CD14-positive monocyte (primary cell): ENCODE measurements around the gene GCC2. TPM values are rescaled to one million over a fixed set of nuclear protein-coding genes. Genes with fewer than 3 reads are reported as not detected.

Experiments
- DNase-seq, 3 donors: peaks; one replicate each; pipeline ENCODE4 v3.0.0-alpha.2; 2011 to 2022
- H2AFZ ChIP-seq: 2 replicates; pipeline ENCODE4 v1.6.0; 2012; ENCODE audit warnings: mild to moderate bottlenecking, low read depth, low read length, inconsistent platforms; ENCODE audit not compliant: insufficient read depth, poor library complexity, severe bottlenecking
- H3K27ac ChIP-seq, 2 donors: 1 replicate in 1 of 2; 2 replicates in 1 of 2; pipeline ENCODE4 v1.5.1; 2012 to 2013; ENCODE audit warnings: low read length in 2 of 2, control low read depth in 1 of 2, inconsistent platforms in 1 of 2, low read depth in 1 of 2, mild to moderate bottlenecking in 1 of 2
- H3K27me3 ChIP-seq, 2 donors: one replicate each; pipeline versions ENCODE4 v1.6.0 to v1.6.1; 2011 to 2013; ENCODE audit warnings: low read length in 2 of 2; ENCODE audit not compliant: control insufficient read depth in 2 of 2, insufficient read depth in 2 of 2
- H3K36me3 ChIP-seq, 2 donors: replicated peaks in 1 of 2; 1 replicate in 1 of 2; 2 replicates in 1 of 2; pipeline versions ENCODE4 v1.5.1 to v1.6.1; 2012 to 2013; ENCODE audit warnings: low read length in 2 of 2, control low read depth in 1 of 2, inconsistent platforms in 1 of 2, mild to moderate bottlenecking in 1 of 2; ENCODE audit not compliant: insufficient read depth in 2 of 2, control insufficient read depth in 1 of 2
- H3K4me1 ChIP-seq, 2 donors: 1 replicate in 1 of 2; 2 replicates in 1 of 2; pipeline versions ENCODE4 v1.5.1 to v1.6.1; 2012 to 2013; ENCODE audit warnings: low read length in 2 of 2, control low read depth in 1 of 2, inconsistent platforms in 1 of 2, mild to moderate bottlenecking in 1 of 2, moderate library complexity in 1 of 2; ENCODE audit not compliant: insufficient read depth in 2 of 2, control insufficient read depth in 1 of 2
- H3K4me2 ChIP-seq: replicated peaks from 2 replicates; pipeline ENCODE3; 2012; ENCODE audit warnings: low read length, moderate library complexity, mild to moderate bottlenecking; ENCODE audit not compliant: poor library complexity, severe bottlenecking; ENCODE audit errors: extremely low read depth
- H3K4me3 ChIP-seq, 3 experiments: fragments of 200-600 bp in 1 of 3; sonication (generic) in 1 of 3; replicated peaks in 1 of 3; 1 replicate in 2 of 3; 2 replicates in 1 of 3; pipeline ENCODE4 v1.5.1; 2011 to 2013; ENCODE audit warnings: low read length in 3 of 3, mild to moderate bottlenecking in 3 of 3, control low read depth in 2 of 3, low read depth in 2 of 3, inconsistent platforms in 1 of 3, moderate library complexity in 1 of 3
- H3K79me2 ChIP-seq: 2 replicates; pipeline ENCODE4 v1.6.0; 2012; ENCODE audit warnings: mild to moderate bottlenecking, control low read depth, inconsistent platforms, low read length, moderate library complexity; ENCODE audit not compliant: insufficient read depth
- H3K9ac ChIP-seq: 2 replicates; pipeline ENCODE4 v1.6.0; 2017; ENCODE audit warnings: low read length, mild to moderate bottlenecking; ENCODE audit not compliant: insufficient read depth, poor library complexity, severe bottlenecking
- H3K9me3 ChIP-seq, 2 donors: replicated peaks in 1 of 2; 1 replicate in 1 of 2; 2 replicates in 1 of 2; pipeline versions ENCODE4 v1.5.1 to v1.6.1; 2012 to 2013; ENCODE audit warnings: low read length in 2 of 2, control low read depth in 1 of 2; ENCODE audit not compliant: control insufficient read depth in 1 of 2, insufficient read depth in 1 of 2
- H4K20me1 ChIP-seq: 2 replicates; pipeline ENCODE4 v1.6.0; 2012; ENCODE audit warnings: mild to moderate bottlenecking, low read length, control low read depth, moderate library complexity; ENCODE audit not compliant: insufficient read depth
- H3K27ac Mint-ChIP-seq, 7 donors: one replicate each; pipeline ENCODE4 v1.8.0; 2020; ENCODE audit warnings: mild to moderate bottlenecking in 7 of 7, mixed read lengths in 7 of 7, moderate library complexity in 6 of 7, inconsistent platforms in 2 of 7
- H3K27me3 Mint-ChIP-seq, 3 donors: one replicate each; pipeline ENCODE4 v1.8.0; 2021 to 2022; ENCODE audit warnings: low read depth in 3 of 3, mild to moderate bottlenecking in 3 of 3, mixed read lengths in 3 of 3, moderate library complexity in 3 of 3, inconsistent platforms in 1 of 3
- H3K36me3 Mint-ChIP-seq, 2 donors: one replicate each; pipeline ENCODE4 v1.8.0; 2020; ENCODE audit warnings: mixed read lengths in 2 of 2, inconsistent platforms in 1 of 2, mild to moderate bottlenecking in 1 of 2
- H3K4me1 Mint-ChIP-seq: one replicate; pipeline ENCODE4 v1.8.0; 2020; ENCODE audit warnings: mild to moderate bottlenecking, mixed read lengths
- H3K4me3 Mint-ChIP-seq, 2 donors: one replicate each; pipeline ENCODE4 v1.8.0; 2020; ENCODE audit warnings: mild to moderate bottlenecking in 2 of 2, mixed read lengths in 2 of 2, moderate library complexity in 1 of 2
- H3K9me3 Mint-ChIP-seq, 7 donors: one replicate each; pipeline ENCODE4 v1.8.0; 2020 to 2022; ENCODE audit warnings: mixed read lengths in 7 of 7, mild to moderate bottlenecking in 6 of 7, moderate library complexity in 6 of 7, inconsistent platforms in 2 of 7
- CTCF ChIP-seq: fragments of 200-600 bp; IDR thresholded peaks from one replicate; pipeline ENCODE4 v1.8.0; 2022; ENCODE audit warnings: antibody characterized with exemption, mild to moderate bottlenecking
- WGBS: methylation state at CpG from one replicate; pipeline ENCODE4 v1.1.5; 2013; ENCODE audit warnings: missing lambda C conversion rate; ENCODE audit not compliant: insufficient coverage; 5-methylcytosine and 5-hydroxymethylcytosine counted together
- intact Hi-C, 2 donors: fragments of 100-400 bp; cut with micrococcal nuclease; formaldehyde crosslinking; loops; one replicate each; pipeline versions ENCODE4 v1.15.0 to v1.15.1; 2023
- polyA plus RNA-seq, 3 donors: library from polyadenylated mRNA; depleted of rRNA in 1 of 3; unstranded in 2 of 3; stranded (reverse) in 1 of 3; fragments of 300-500 nt in 2 of 3; fragments of >200 nt in 1 of 3; fragmentation: Illumina TruSeq in 2 of 3; gene quantifications; 1 replicate in 2 of 3; 2 replicates in 1 of 3; pipeline ENCODE4 v1.2.3, GENCODE V29; 2012 to 2021

GCC2 gene
- polyA plus RNA-seq, 3 donors: 6.0 to 13.7 (median 6.6) TPM

- H3K9ac ChIP-seq: no peak overlapping the region
- no peak overlapping the region for H3K4me2 ChIP-seq
- Mint-ChIP-seq H3K27me3 (peaks cover 0 to 1% (median 1%) of the 10 kb centered on the region in 3 donors), H3K36me3 (peaks cover 10 to 12% of the 10 kb centered on the region in 2 donors), H3K9me3 (peaks cover 0 to 2% (median 0%) of the 10 kb centered on the region in 7 donors), H3K27ac (no peak overlapping the region), H3K4me3 (no peak overlapping the region), H3K4me1 (peaks cover 33% of the 10 kb centered on the region)
- H3K4me3 ChIP-seq: no peak overlapping the region
- no peak for DNase-seq
- H4K20me1 ChIP-seq: peaks cover 40% of the 10 kb centered on the region
- intact Hi-C loops: loop anchor here (5.0 to 10.0 kb wide), 2 partner anchors 45 to 92 kb away; partner anchors contain the start of gene GCC2 (in 1 of the 2)
- H3K9me3 ChIP-seq: no peaks in the 10 kb centered on the region
- TF ChIP-seq CTCF: no peak
- no peak overlapping the region for H3K27ac ChIP-seq
- H3K36me3 ChIP-seq: no peaks in the 10 kb centered on the region
- peaks cover 68% of the 10 kb centered on the region for H3K79me2 ChIP-seq
- H3K4me1 ChIP-seq: peaks cover 15 to 25% of the 10 kb centered on the region in 2 donors
- WGBS: 100% methylated on average over 2 of the region's 5 CpGs
- H3K27me3 ChIP-seq: no peaks in the 10 kb centered on the region
- no peak overlapping the region for H2AFZ ChIP-seq
These were observed 87.9 kb downstream of the GCC2 start for GRCh38 chr2:108536911-108537310.

GRCh38 chr2:108538000-108538625, 89.1 kb downstream of the GCC2 start:
- Histone ChIP-seq H3K4me2 (no peak overlapping the region), H3K79me2 (peaks cover 77% of the 10 kb centered on the region), H4K20me1 (peaks cover 40% of the 10 kb centered on the region), H3K27me3 (no peaks in the 10 kb centered on the region), H3K27ac (no peak overlapping the region), H3K4me1 (peaks cover 14 to 23% of the 10 kb centered on the region in 2 donors), H3K9ac (no peak overlapping the region), H2AFZ (no peak overlapping the region), H3K36me3 (no peaks in the 10 kb centered on the region), H3K9me3 (no peaks in the 10 kb centered on the region), H3K4me3 (no peak overlapping the region)
- H3K27me3 Mint-ChIP-seq: peaks cover 0 to 1% (median 1%) of the 10 kb centered on the region in 3 donors
- intact Hi-C loops: loop anchor here (5.0 to 10.0 kb wide), 2 partner anchors 44 to 93 kb away; partner anchors contain the start of gene GCC2 (in 1 of the 2)
- peaks cover 8 to 17% of the 10 kb centered on the region in 2 donors for H3K36me3 Mint-ChIP-seq
- WGBS: 82% methylated on average over 3 of the region's 5 CpGs
- peaks cover 30% of the 10 kb centered on the region for H3K4me1 Mint-ChIP-seq
- H3K27ac Mint-ChIP-seq: no peak overlapping the region
- no peak overlapping the region for H3K4me3 Mint-ChIP-seq
- peaks cover 0 to 2% (median 0%) of the 10 kb centered on the region in 7 donors for H3K9me3 Mint-ChIP-seq
- no peak for TF ChIP-seq CTCF
- DNase-seq: no peak
